Neural cell (in vitro differentiated cells): ENCODE measurements around the gene MED8. TPM values are rescaled to one million over a fixed set of nuclear protein-coding genes. Genes with fewer than 3 reads are reported as not detected.

Experiments
- H2AFZ ChIP-seq: fragments of 200-600, 300-800 bp; sonication (generic), shearing (Covaris generic); 2 replicates; pipeline ENCODE4 v1.6.0; 2014; ENCODE audit warnings: low read depth, mild to moderate bottlenecking, antibody characterized with exemption, low read length, moderate library complexity
- H3F3A ChIP-seq: fragments of 200-600 bp; shearing (Covaris generic); 2 replicates; pipeline ENCODE4 v1.6.1; 2016; ENCODE audit warnings: mild to moderate bottlenecking, moderate library complexity, mixed read lengths, antibody characterized with exemption, low read length; ENCODE audit not compliant: insufficient read depth, poor library complexity, severe bottlenecking
- H3K27ac ChIP-seq: fragments of 200-600, 300-800 bp; sonication (generic), shearing (Covaris generic); 2 replicates; pipeline ENCODE4 v1.5.1; 2014; ENCODE audit warnings: mild to moderate bottlenecking, low read length, moderate library complexity
- H3K27me3 ChIP-seq: fragments of 300-800, 200-600 bp; sonication (generic), shearing (Covaris generic); 2 replicates; pipeline ENCODE4 v1.6.0; 2014; ENCODE audit warnings: mild to moderate bottlenecking, low read depth, low read length, moderate library complexity; ENCODE audit not compliant: insufficient read depth
- H3K36me3 ChIP-seq: fragments of 300-800, 200-600 bp; sonication (generic), shearing (Covaris generic); 2 replicates; pipeline ENCODE4 v1.5.1; 2014; ENCODE audit warnings: mild to moderate bottlenecking, antibody characterized with exemption, low read length, moderate library complexity; ENCODE audit not compliant: insufficient read depth
- H3K4me2 ChIP-seq: fragments of 300-800, 200-600 bp; sonication (generic), shearing (Covaris generic); 2 replicates; pipeline ENCODE4 v1.6.0; 2014; ENCODE audit warnings: mild to moderate bottlenecking, low read length
- H3K4me3 ChIP-seq: fragments of 300-800, 200-600 bp; sonication (generic), shearing (Covaris generic); 2 replicates; pipeline ENCODE4 v1.5.1; 2014; ENCODE audit warnings: mild to moderate bottlenecking, low read length, moderate library complexity
- H3K79me2 ChIP-seq: fragments of 200-600 bp; shearing (Covaris generic); replicated peaks from 2 replicates; pipeline ENCODE4 v1.6.0; 2014; ENCODE audit warnings: mild to moderate bottlenecking, low read length, moderate library complexity; ENCODE audit not compliant: insufficient read depth
- H3K9ac ChIP-seq: fragments of 300-800, 200-600 bp; sonication (generic), shearing (Covaris generic); 2 replicates; pipeline ENCODE4 v1.6.1; 2016; ENCODE audit warnings: mild to moderate bottlenecking, low read length, mixed read lengths
- H3K9me2 ChIP-seq: fragments of 200-600 bp; shearing (Covaris generic); 2 replicates; pipeline ENCODE4 v1.6.1; 2016; ENCODE audit warnings: mild to moderate bottlenecking, low read length, mixed read lengths; ENCODE audit not compliant: insufficient read depth
- H3K9me3 ChIP-seq: fragments of 200-600, 300-800 bp; sonication (generic), shearing (Covaris generic); 2 replicates; pipeline ENCODE4 v1.6.1; 2016; ENCODE audit warnings: mild to moderate bottlenecking, mixed run types, low read length, moderate library complexity, mixed read lengths
- H4K20me1 ChIP-seq: fragments of 200-600 bp; shearing (Covaris generic); 2 replicates; pipeline ENCODE4 v1.6.1; 2016; ENCODE audit warnings: mild to moderate bottlenecking, mixed run types; ENCODE audit not compliant: insufficient read depth
- CTCF ChIP-seq: fragments of 450-650 bp; IDR thresholded peaks from 2 replicates; pipeline ENCODE4 v1.5.1; 2014; ENCODE audit warnings: antibody characterized with exemption, mild to moderate bottlenecking, moderate library complexity; ENCODE audit not compliant: poor library complexity, severe bottlenecking
- EP300 ChIP-seq: fragments of 450-650 bp; conservative IDR thresholded peaks from 2 replicates; pipeline ENCODE4 v1.6.1; 2014; ENCODE audit warnings: antibody characterized with exemption, mild to moderate bottlenecking, moderate library complexity; ENCODE audit not compliant: poor library complexity, severe bottlenecking
- EZH2 ChIP-seq: fragments of 200-600, 300-800 bp; shearing (Covaris generic), sonication (generic); IDR thresholded peaks from 2 replicates; pipeline ENCODE4 v1.6.1; 2014; ENCODE audit warnings: antibody characterized with exemption, low read length, borderline replicate concordance, mild to moderate bottlenecking; ENCODE audit not compliant: insufficient read depth, poor library complexity, severe bottlenecking
- MXI1 ChIP-seq: fragments of 450-650 bp; conservative IDR thresholded peaks from 2 replicates; pipeline ENCODE4 v1.6.1; 2014; ENCODE audit warnings: antibody characterized with exemption, mild to moderate bottlenecking; ENCODE audit not compliant: poor library complexity, severe bottlenecking
- POLR2AphosphoS5 ChIP-seq: IDR thresholded peaks from 2 replicates; pipeline ENCODE4 v1.6.1; 2012
- RAD21 ChIP-seq: fragments of 450-650 bp; conservative IDR thresholded peaks from 2 replicates; pipeline ENCODE4 v1.6.1; 2014; ENCODE audit warnings: antibody characterized with exemption, mild to moderate bottlenecking, moderate library complexity
- REST ChIP-seq: IDR thresholded peaks from 2 replicates; pipeline ENCODE4 v1.6.1; 2012; ENCODE audit warnings: borderline replicate concordance
- SMC3 ChIP-seq: fragments of 450-650 bp; conservative IDR thresholded peaks from 2 replicates; pipeline ENCODE4 v1.6.1; 2014; ENCODE audit warnings: antibody characterized with exemption, mild to moderate bottlenecking, moderate library complexity; ENCODE audit not compliant: poor library complexity
- TAF1 ChIP-seq: IDR thresholded peaks from 2 replicates; pipeline ENCODE4 v1.6.1; 2012; ENCODE audit warnings: low read depth
- polyA plus RNA-seq: library from polyadenylated mRNA; depleted of rRNA; stranded (reverse); fragments of >200 nt; gene quantifications from 2 replicates; pipeline ENCODE4 v1.2.3, GENCODE V29; 2014

MED8 gene
- polyA plus RNA-seq, 1 donor from 2014 or later = 59.2 TPM

GRCh38 chr1:43354936-43355335, 34.7 kb downstream of the MED8 start:
- no peak overlapping the region for H3K9ac ChIP-seq
- H3K36me3 ChIP-seq = no peaks in the 10 kb centered on the region
- H2AFZ ChIP-seq = no peak overlapping the region
- H3K27me3 ChIP-seq = no peaks in the 10 kb centered on the region
- no peaks in the 10 kb centered on the region for H4K20me1 ChIP-seq
- no peaks in the 10 kb centered on the region for H3K9me3 ChIP-seq
- H3F3A ChIP-seq = no peaks in the 10 kb centered on the region
- no peak overlapping the region for H3K27ac ChIP-seq
- H3K79me2 ChIP-seq = peaks cover 6% of the 10 kb centered on the region
- no peak overlapping the region for H3K4me3 ChIP-seq
- TF ChIP-seq POLR2AphosphoS5 (no peak), REST (no peak), TAF1 (no peak), CTCF (no peak), MXI1 (no peak), RAD21 (no peak)
- H3K9me2 ChIP-seq = no peaks in the 10 kb centered on the region
- H3K4me2 ChIP-seq = no peak overlapping the region

GRCh38 chr1:43354471-43354870, 35.1 kb downstream of the MED8 start:
- Histone ChIP-seq H3K9me3 (no peaks in the 10 kb centered on the region), H3K9ac (no peak overlapping the region), H3K79me2 (peaks cover 4% of the 10 kb centered on the region), H3K27ac (no peak overlapping the region), H3K36me3 (no peaks in the 10 kb centered on the region), H3K27me3 (peaks cover 3% of the 10 kb centered on the region), H4K20me1 (no peaks in the 10 kb centered on the region), H3K4me3 (no peak overlapping the region), H3K9me2 (no peaks in the 10 kb centered on the region), H3F3A (no peaks in the 10 kb centered on the region), H2AFZ (no peak overlapping the region), H3K4me2 (no peak overlapping the region)
- no peak for TF ChIP-seq MXI1
- no peak for TF ChIP-seq EZH2
- no peak for TF ChIP-seq CTCF
- TF ChIP-seq RAD21 = no peak
- no peak for TF ChIP-seq EP300
- TF ChIP-seq SMC3 = no peak
